Small intestine (tissue), 7 donors: ENCODE data around the gene SYCP2L. TPM values are rescaled to one million over a fixed set of nuclear protein-coding genes. Genes with fewer than 3 reads are reported as not detected.
"Not testable (repeated sequence)": the region's sequence is repeated elsewhere in the genome, so short reads cannot be mapped to it uniquely, and the experiment has no call there.

Experiments used
- DNase-seq, 2 donors: peaks; one replicate each; pipeline versions ENCODE4 v3.0.0 to v3.0.0-alpha.2; 2013
- FAIRE-seq: peaks from 2 replicates; lab custom pipeline; 2012; peaks lifted over from hg19 to GRCh38; lab: Jason Lieb, UNC
- H3K27ac ChIP-seq, 3 donors: one replicate each; pipeline ENCODE4 v1.5.1; 2013; ENCODE audit warnings: low read length in 2 of 3, mild to moderate bottlenecking in 2 of 3, control low read depth in 1 of 3, inconsistent platforms in 1 of 3, low read depth in 1 of 3, moderate library complexity in 1 of 3
- H3K27me3 ChIP-seq, 3 donors: one replicate each; pipeline ENCODE4 v1.6.1; 2013; ENCODE audit warnings: low read length in 3 of 3, inconsistent platforms in 1 of 3; ENCODE audit not compliant: control insufficient read depth in 3 of 3, insufficient read depth in 3 of 3
- H3K36me3 ChIP-seq, 3 donors: one replicate each; pipeline ENCODE4 v1.6.1; 2013; ENCODE audit warnings: low read length in 3 of 3, inconsistent platforms in 1 of 3, low read depth in 1 of 3, mild to moderate bottlenecking in 1 of 3, moderate library complexity in 1 of 3; ENCODE audit not compliant: control insufficient read depth in 3 of 3, insufficient read depth in 2 of 3
- H3K4me1 ChIP-seq, 3 donors: one replicate each; pipeline ENCODE4 v1.6.1; 2013; ENCODE audit warnings: low read length in 2 of 3, inconsistent platforms in 1 of 3, low read depth in 1 of 3, mild to moderate bottlenecking in 1 of 3, moderate library complexity in 1 of 3; ENCODE audit not compliant: control insufficient read depth in 3 of 3, insufficient read depth in 2 of 3
- H3K4me3 ChIP-seq, 3 donors: one replicate each; pipeline ENCODE4 v1.5.1; 2013; ENCODE audit warnings: low read length in 3 of 3, control low read depth in 1 of 3, inconsistent platforms in 1 of 3, low read depth in 1 of 3, mild to moderate bottlenecking in 1 of 3, moderate library complexity in 1 of 3
- H3K9me3 ChIP-seq, 2 donors: one replicate each; pipeline ENCODE4 v1.6.1; 2013; ENCODE audit warnings: low read depth in 1 of 2, low read length in 1 of 2; ENCODE audit not compliant: control insufficient read depth in 2 of 2, insufficient read depth in 1 of 2
- WGBS, 3 donors: extraction: QIAGEN DNeasy Blood & Tissue Kit; methylation state at CpG; one replicate each; pipeline ENCODE4 v1.1.7; 2013; 5-methylcytosine and 5-hydroxymethylcytosine counted together
- polyA plus RNA-seq, 4 donors: library from polyadenylated mRNA; stranded (reverse) in 3 of 4; unstranded in 1 of 4; fragments of 200-250 nt in 3 of 4; fragments of 120-200 nt in 1 of 4; gene quantifications; one replicate each; pipeline versions ENCODE4 v1.2.1 to v1.2.3, GENCODE V29; 2013
- donor health status: healthy with polysubstance abuse.
- donor health status: control.
- donor health status: control.
- donor health status: Bipolar disorder and iron deficiency.
- donor health status: healthy.

The SYCP2L gene
- polyA plus RNA-seq, 4 donors, result 0.07 to 0.40 TPM; not detected in 2

DNA sequence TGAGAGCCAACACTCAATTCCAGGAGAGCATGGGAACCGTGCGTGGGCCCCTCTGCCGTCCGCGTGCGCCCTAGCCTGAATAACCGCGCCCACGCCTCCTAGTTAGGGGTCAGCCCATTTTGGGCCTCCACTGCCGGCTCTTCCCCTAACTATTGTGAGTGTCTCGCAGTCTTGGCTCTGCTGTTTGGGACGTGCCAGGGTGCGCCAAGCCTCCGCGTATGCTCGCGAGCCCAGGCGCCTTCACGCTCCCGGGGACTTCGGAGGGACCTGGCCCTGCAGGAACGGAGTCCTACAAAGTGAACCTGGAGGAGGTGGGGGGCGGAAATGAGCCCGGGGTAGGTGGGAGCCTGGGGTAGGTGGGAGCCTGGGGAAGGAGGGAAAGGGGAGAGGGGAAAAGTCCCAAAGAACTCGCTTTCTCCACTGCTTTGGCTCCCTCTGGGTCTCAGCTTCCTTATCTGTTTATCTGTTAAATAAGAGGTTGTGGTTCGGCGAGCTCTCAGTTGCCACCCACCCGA, 4.1 kb upstream of the SYCP2L start:
- H3K9me3 ChIP-seq, result no peaks in the 10 kb centered on the region
- FAIRE-seq (no peak), DNase-seq (peak in 1 of 2 donors; percentile 12)
- no peaks in the 10 kb centered on the region for H3K36me3 ChIP-seq
- 6 to 22% (median 16%) methylated on average over 28 of the region's 28 CpGs for WGBS, 3 donors
- peaks cover 4 to 78% (median 49%) of the 10 kb centered on the region in 3 donors for H3K27me3 ChIP-seq
- no peak overlapping the region for H3K4me3 ChIP-seq
- H3K4me1 ChIP-seq, result peaks cover 0 to 3% (median 2%) of the 10 kb centered on the region in 3 donors
- no peak overlapping the region for H3K27ac ChIP-seq

DNA sequence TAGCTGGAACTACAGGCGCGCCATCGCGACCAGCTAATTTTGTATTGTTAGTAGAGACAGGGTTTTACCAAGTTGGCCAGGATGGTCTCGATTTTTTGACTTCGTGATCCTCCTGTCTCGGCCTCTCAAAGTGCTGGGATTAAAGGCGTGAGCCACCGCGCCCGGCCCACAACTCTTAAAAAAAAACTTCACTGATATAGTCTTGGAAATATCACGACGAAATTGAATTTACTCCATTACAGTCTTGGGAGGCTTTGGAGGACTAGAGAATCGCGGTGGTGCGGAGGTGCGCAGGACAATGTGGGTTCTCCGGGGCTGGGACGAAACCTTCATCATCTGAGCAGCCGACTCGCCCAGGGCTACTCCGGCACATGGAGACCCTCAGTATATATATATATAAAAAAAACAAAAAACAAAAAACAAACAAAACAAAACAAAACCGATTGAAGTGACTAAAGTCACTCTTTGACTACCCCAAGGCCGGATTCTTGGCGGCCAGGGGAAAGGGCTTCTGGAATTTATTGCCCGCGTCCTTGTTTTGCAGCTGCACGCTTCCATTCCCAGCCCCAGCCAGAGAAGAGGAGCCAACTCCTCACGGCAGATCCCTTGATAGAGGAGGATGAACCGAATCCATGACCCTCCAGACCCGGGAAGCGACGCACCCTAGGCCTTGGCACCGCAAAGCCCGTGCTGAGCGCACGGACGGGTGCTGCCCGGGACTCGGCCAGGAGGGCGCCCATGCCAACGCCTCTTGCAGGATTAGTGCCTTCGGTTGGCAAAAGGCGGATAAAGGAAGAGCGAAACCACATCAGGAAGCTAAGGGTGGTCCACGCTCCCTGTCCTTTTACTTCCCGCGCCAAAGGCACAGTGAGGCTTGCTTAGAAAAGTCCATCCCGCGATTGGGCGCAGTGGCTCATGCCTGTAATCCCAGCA, 3.3 kb upstream of the SYCP2L start:
- peaks cover 0 to 3% (median 2%) of the 10 kb centered on the region in 3 donors for H3K4me1 ChIP-seq
- DNase-seq (no peak), FAIRE-seq (no peak)
- 10 to 26% (median 24%) methylated on average over 51 of the region's 51 CpGs for WGBS, 3 donors
- no peak overlapping the region for H3K4me3 ChIP-seq
- no peak overlapping the region for H3K27ac ChIP-seq
- no peaks in the 10 kb centered on the region for H3K9me3 ChIP-seq
- H3K36me3 ChIP-seq, result no peaks in the 10 kb centered on the region
- peaks cover 4 to 87% (median 50%) of the 10 kb centered on the region in 3 donors for H3K27me3 ChIP-seq

DNA sequence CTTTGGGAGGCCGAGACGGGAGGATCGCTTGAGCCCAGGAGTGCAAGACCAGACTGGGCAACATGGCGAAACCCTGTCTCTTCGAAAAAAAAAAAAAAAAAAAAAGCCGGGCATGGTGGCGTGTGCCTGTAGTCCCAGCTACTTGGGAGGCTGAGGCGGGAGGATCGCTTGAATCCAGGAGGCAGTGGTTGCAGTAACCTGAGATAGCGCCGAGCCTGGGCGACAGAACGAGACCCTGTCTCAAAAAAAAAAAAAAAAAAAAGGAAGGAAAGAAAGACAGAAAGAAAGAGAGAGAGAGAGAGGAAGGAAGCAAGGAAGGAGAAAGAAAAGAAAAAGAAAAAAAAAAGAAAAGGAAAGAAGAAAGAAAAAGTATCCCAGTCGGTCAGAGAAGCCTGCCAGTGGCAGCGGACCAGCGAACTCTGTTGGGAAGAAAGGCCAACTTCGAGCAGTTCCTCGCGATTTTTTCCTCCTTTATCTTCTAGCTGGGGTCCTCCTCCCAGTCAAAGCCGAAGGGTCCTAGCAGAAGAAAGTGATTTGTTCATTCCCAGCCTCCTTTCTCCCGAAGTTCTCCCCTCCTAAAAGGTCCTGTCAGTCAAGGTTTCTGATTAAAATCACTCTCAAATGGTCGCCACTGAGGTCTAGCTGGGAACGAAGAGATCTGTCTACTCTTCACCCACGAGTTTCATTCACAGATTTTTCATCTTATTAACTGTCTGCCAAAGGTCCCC, 2.4 kb upstream of the SYCP2L start:
- Histone ChIP-seq H3K4me1 (peaks cover 0 to 3% (median 2%) of the 10 kb centered on the region in 3 donors), H3K4me3 (no peak overlapping the region), H3K27me3 (peaks cover 4 to 86% (median 47%) of the 10 kb centered on the region in 3 donors), H3K9me3 (no peaks in the 10 kb centered on the region), H3K36me3 (no peaks in the 10 kb centered on the region), H3K27ac (no peak overlapping the region)
- WGBS, 3 donors, result 17 to 36% (median 33%) methylated on average over 23 to 24 of the region's 24 CpGs
- FAIRE-seq (no peak), DNase-seq (peak in 1 of 2 donors; percentile 6)

DNA sequence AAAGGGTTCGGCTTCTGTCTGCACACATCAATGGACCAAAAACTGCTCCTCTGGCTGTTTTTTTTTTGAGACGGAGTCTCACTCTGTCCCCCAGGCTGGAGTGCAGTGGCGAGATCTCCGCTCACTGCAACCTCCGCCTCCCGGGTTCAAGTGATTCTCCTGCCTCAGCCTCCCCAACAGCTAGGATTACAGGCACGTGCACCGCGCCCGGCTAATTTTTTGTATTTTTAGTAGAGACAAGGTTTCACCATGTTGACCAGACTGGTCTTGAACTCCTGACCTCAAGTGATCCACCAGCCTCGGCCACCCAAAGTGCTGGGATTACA, 524 bp upstream of the SYCP2L start:
- not testable (repeated sequence) for H3K36me3 ChIP-seq, FAIRE-seq, H3K4me3 ChIP-seq, DNase-seq, H3K27ac ChIP-seq, H3K4me1 ChIP-seq, H3K9me3 ChIP-seq
- peaks cover 4 to 70% (median 35%) of the 10 kb centered on the region in 3 donors for H3K27me3 ChIP-seq
- WGBS, 3 donors, result 19 to 43% (median 34%) methylated on average over 11 of the region's 11 CpGs

DNA sequence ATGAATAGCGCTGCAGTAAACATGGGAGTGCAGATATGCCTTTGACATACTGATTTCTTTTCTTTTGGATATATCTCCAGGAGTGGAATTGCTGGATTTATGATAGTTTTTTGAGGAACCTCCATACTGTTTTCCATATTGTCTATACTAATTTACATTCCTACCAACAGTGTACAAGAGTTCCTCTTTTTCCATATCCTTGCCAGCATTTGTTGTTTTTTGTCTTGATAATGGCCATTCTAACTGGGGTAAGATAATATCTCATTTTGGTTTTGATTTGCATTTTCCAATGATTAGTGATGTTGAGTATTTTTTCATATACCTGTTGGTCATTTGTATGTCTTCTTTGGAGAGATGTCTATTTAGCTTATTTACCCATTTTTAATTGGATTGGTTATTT, 3.3 kb downstream of the SYCP2L start:
- Histone ChIP-seq H3K4me1 (peaks cover 0 to 3% (median 0%) of the 10 kb centered on the region in 3 donors), H3K4me3 (no peak overlapping the region), H3K9me3 (no peaks in the 10 kb centered on the region), H3K27ac (no peak overlapping the region), H3K36me3 (no peaks in the 10 kb centered on the region), H3K27me3 (peaks cover 4 to 32% (median 11%) of the 10 kb centered on the region in 3 donors)
- WGBS, 3 donors, result 96 to 100% (median 98%) methylated on average over 1 of the region's 1 CpG
- FAIRE-seq (no peak), DNase-seq (no peak)

DNA sequence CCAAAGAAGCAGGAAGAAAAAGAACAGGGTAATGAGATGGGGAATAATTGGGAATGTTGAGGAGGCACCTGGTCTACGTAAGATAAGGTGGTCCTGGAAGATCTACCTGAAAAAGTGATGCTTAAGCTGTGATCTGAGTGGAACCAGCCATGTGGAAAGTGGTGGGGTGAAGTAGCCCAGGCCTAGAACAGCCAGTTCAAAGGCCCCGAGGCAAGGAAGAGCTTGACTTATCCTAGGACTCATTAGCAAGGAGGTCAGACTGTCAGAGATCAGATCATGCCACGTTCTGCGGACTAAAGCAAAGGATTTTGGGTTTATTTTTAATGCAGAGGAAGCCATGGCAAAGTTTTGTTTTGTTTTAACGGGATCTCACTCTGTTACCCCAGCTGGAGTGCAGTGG, 5.1 kb downstream of the SYCP2L start:
- FAIRE-seq, result no peak
- H3K9me3 ChIP-seq, result no peaks in the 10 kb centered on the region
- H3K27me3 ChIP-seq, result peaks cover under 1 to 18% (median 8%) of the 10 kb centered on the region in 3 donors
- peaks cover 0 to 2% (median 0%) of the 10 kb centered on the region in 3 donors for H3K4me1 ChIP-seq
- H3K4me3 ChIP-seq, result no peak overlapping the region
- no peaks in the 10 kb centered on the region for H3K36me3 ChIP-seq
- 68 to 83% (median 68%) methylated on average over 5 of the region's 5 CpGs for WGBS, 3 donors
- no peak for DNase-seq
- no peak overlapping the region for H3K27ac ChIP-seq

DNA sequence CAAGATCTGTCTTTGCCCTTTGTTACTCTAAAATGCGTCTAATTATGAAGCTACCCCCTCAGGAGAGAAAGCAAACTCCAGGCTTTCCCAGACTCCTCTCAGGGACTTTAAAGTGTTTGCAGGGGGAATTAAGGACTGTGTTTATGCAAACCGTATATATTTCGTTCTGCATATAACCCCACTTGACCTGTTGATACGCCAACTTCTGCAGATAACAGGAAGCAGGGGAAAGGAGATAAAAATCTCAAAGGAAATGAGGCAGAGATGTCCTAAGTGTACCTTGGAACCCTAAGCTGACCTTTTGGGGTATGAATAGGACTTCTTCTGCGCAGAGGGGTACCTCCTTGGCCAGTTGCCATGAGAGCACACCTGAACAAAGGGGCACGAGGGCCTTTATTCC, 8.1 kb downstream of the SYCP2L start:
- WGBS, 3 donors, result 43 to 56% (median 47%) methylated on average over 6 of the region's 6 CpGs
- no peaks in the 10 kb centered on the region for H3K4me1 ChIP-seq
- peaks cover 0 to 2% (median 0%) of the 10 kb centered on the region in 3 donors for H3K27me3 ChIP-seq
- H3K9me3 ChIP-seq, result no peaks in the 10 kb centered on the region
- H3K36me3 ChIP-seq, result no peaks in the 10 kb centered on the region
- FAIRE-seq (no peak), DNase-seq (no peak)
- H3K4me3 ChIP-seq, result no peak overlapping the region
- no peak overlapping the region for H3K27ac ChIP-seq

DNA sequence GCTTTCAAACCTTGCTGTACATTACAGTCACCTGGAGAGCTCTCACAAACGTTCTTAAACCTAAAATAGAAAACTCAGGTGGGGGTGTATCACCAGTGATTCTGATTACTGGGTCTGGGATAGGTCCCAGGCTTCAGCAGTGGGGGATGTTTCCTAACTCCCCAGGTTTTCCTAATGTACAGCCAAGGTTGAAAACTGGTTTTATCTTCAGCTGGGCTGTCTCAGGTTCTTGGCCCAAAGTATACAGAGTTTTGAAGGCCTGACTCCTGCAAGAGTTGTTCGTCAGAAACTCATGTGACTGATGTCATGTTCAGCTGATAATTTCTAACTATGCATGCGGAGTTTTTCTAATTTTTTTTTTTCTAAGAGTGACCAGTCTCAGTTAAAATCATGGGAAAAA, 9.8 kb downstream of the SYCP2L start:
- FAIRE-seq (no peak), DNase-seq (no peak)
- peaks cover 0 to 2% (median 0%) of the 10 kb centered on the region in 3 donors for H3K27me3 ChIP-seq
- no peaks in the 10 kb centered on the region for H3K4me1 ChIP-seq
- no peaks in the 10 kb centered on the region for H3K36me3 ChIP-seq
- no peak overlapping the region for H3K27ac ChIP-seq
- 66 to 69% (median 66%) methylated on average over 3 of the region's 3 CpGs for WGBS, 3 donors
- no peak overlapping the region for H3K4me3 ChIP-seq
- no peaks in the 10 kb centered on the region for H3K9me3 ChIP-seq
